ENCODE results near the gene RRP9. TPM values are rescaled to one million over a fixed set of nuclear protein-coding genes. Genes with fewer than 3 reads are reported as not detected.
A peak's percentile ranks its signal among the peaks of the same experiment; 100 is the strongest.

Gene RRP9
- total and polyA plus RNA-seq, 10 of the 15 experiments (the other 5 are each of a cell fraction or from before 2014, with no cell fraction given), result 4.7 to 91.5 (median 41.7) TPM

DNA sequence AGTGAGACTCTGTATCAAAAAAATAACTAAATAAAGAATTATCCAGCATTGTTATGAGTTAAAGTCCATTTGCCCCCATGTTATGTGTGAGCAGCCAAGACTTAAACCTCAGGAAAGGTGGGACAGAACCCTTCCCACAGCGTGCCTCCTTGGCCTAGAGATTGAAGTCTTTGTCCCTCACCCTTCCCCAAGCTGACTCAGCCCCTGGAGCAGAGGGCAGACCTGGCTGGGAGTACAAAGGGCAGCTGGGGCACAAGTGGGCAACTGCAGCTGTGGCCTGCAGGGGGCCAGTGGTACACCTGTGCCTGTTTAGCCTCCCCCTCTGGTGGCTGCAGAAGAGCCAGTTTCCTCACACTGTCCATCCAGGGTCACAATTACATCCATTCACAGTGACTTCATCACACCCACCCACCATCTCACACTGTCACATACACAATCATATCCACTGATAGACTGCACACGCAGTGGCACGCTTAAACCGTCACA lies 40.7 kb upstream of the RRP9 start (continued):
- TF ChIP-seq, protein P1, sequence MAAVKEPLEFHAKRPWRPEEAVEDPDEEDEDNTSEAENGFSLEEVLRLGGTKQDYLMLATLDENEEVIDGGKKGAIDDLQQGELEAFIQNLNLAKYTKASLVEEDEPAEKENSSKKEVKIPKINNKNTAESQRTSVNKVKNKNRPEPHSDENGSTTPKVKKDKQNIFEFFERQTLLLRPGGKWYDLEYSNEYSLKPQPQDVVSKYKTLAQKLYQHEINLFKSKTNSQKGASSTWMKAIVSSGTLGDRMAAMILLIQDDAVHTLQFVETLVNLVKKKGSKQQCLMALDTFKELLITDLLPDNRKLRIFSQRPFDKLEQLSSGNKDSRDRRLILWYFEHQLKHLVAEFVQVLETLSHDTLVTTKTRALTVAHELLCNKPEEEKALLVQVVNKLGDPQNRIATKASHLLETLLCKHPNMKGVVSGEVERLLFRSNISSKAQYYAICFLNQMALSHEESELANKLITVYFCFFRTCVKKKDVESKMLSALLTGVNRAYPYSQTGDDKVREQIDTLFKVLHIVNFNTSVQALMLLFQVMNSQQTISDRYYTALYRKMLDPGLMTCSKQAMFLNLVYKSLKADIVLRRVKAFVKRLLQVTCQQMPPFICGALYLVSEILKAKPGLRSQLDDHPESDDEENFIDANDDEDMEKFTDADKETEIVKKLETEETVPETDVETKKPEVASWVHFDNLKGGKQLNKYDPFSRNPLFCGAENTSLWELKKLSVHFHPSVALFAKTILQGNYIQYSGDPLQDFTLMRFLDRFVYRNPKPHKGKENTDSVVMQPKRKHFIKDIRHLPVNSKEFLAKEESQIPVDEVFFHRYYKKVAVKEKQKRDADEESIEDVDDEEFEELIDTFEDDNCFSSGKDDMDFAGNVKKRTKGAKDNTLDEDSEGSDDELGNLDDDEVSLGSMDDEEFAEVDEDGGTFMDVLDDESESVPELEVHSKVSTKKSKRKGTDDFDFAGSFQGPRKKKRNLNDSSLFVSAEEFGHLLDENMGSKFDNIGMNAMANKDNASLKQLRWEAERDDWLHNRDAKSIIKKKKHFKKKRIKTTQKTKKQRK (IDR thresholded peaks at IDR 0.05; ENCODE audit: low read depth, low read length), result no peak
- peak; percentile 62; the same call in 1 of the 2 replicates for TF ChIP-seq BACH1 (IDR thresholded peaks at IDR 0.05; ENCODE audit: borderline replicate concordance)
- peak in 1 of 2 experiments; percentile 26; a peak in 1 of 4 replicates for TF ChIP-seq IKZF2 (IDR thresholded peaks at IDR 0.05)
- TF ChIP-seq SP1 (IDR thresholded peaks at IDR 0.05; ENCODE audit: low read depth, low read length), result no peak
- no peak for TF ChIP-seq ESRRA (IDR thresholded peaks at IDR 0.05; ENCODE audit: low read length)
- TF ChIP-seq IRF4 (IDR thresholded peaks at IDR 0.05; ENCODE audit: low read depth, low read length), result no peak
- TF ChIP-seq E4F1 (IDR thresholded peaks at IDR 0.05; ENCODE audit: borderline replicate concordance, partially characterized antibody), result no peak
- TF ChIP-seq IKZF1 (conservative IDR thresholded peaks at IDR 0.05), result no peak
- TF ChIP-seq HDGF (IDR thresholded peaks at IDR 0.05), result peak; percentile 95; the same call in 1 of the 2 replicates
- peak; percentile 61 to 87 (median 73) for TF ChIP-seq CTCF (IDR thresholded peaks at IDR 0.05 in 2 of 3, conservative IDR thresholded peaks at IDR 0.05 in 1 of 3; ENCODE audit: control insufficient read depth in 2 of 3, extremely low read depth in 1 of 3, insufficient read depth in 1 of 3, low read depth in 3 of 3, low read length in 3 of 3)
- peak; percentile 88 for TF ChIP-seq MYC (IDR thresholded peaks at IDR 0.05; ENCODE audit: insufficient read depth, insufficient read length, insufficient replicate concordance, low read length, severe bottlenecking)
- 0 out of 2 replicates have a peak, but pooled peaks have one; percentile 26 for TF ChIP-seq CHD2 (IDR thresholded peaks at IDR 0.05; ENCODE audit: borderline replicate concordance, low read depth, low read length)
- 0 out of 2 replicates have a peak, but pooled peaks have one; percentile 10 for TF ChIP-seq LARP7 (IDR thresholded peaks at IDR 0.05)
- TF ChIP-seq, protein P2, sequence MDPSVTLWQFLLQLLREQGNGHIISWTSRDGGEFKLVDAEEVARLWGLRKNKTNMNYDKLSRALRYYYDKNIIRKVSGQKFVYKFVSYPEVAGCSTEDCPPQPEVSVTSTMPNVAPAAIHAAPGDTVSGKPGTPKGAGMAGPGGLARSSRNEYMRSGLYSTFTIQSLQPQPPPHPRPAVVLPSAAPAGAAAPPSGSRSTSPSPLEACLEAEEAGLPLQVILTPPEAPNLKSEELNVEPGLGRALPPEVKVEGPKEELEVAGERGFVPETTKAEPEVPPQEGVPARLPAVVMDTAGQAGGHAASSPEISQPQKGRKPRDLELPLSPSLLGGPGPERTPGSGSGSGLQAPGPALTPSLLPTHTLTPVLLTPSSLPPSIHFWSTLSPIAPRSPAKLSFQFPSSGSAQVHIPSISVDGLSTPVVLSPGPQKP (IDR thresholded peaks at IDR 0.05; ENCODE audit: low read depth, low read length), result no peak
- peak; percentile 36 for TF ChIP-seq ATF7 (IDR thresholded peaks at IDR 0.05; ENCODE audit: low read depth)
- no peak for TF ChIP-seq MLLT1 (IDR thresholded peaks at IDR 0.05)
- TF ChIP-seq PAX8 (IDR thresholded peaks at IDR 0.05), result no peak
